Activated CD8-positive, alpha-beta memory T cell treated with anti-CD3 and anti-CD28 coated beads, Interleukin-2, amount 10 ng/mL, durations not matched to agents 7 days and 5 days (primary cell): ENCODE results near the gene TRIM60. TPM values are rescaled to one million over a fixed set of nuclear protein-coding genes. Genes with fewer than 3 reads are reported as not detected.
A peak's percentile ranks its signal among the peaks of the same experiment; 100 is the strongest.
"Not testable (repeated sequence)": the region's sequence is repeated elsewhere in the genome, so short reads cannot be mapped to it uniquely, and the experiment has no call there.

Experiments used
- ATAC-seq: fragments of 150-1000 bp; cut with Tn5 transposase; one replicate; pipeline ENCODE4 v1.10.0; 2021; ENCODE audit warnings: moderate library complexity
- CTCF ChIA-PET: fragments of 350-600 bp; sonication (Branson Sonifier 250); formaldehyde crosslinking; loops from one replicate; lab custom pipeline; 2021; ENCODE audit warnings: antibody characterized with exemption; lab: Charles Lee
- DNase-seq: peaks from one replicate; pipeline ENCODE4 v3.0.0-alpha.2; 2020
- H3K27ac Mint-ChIP-seq: one replicate; pipeline ENCODE4 v1.8.0; 2021; ENCODE audit warnings: mild to moderate bottlenecking, mixed read lengths
- H3K27me3 Mint-ChIP-seq: one replicate; pipeline ENCODE4 v1.8.0; 2021; ENCODE audit warnings: mixed read lengths
- H3K36me3 Mint-ChIP-seq: one replicate; pipeline ENCODE4 v1.8.0; 2021; ENCODE audit warnings: mild to moderate bottlenecking, mixed read lengths
- H3K4me1 Mint-ChIP-seq: one replicate; pipeline ENCODE4 v1.8.0; 2021; ENCODE audit warnings: mixed read lengths
- H3K4me3 Mint-ChIP-seq: one replicate; pipeline ENCODE4 v1.8.0; 2021; ENCODE audit warnings: mild to moderate bottlenecking, moderate library complexity, mixed read lengths
- H3K9me3 Mint-ChIP-seq: one replicate; pipeline ENCODE4 v1.8.0; 2022; ENCODE audit warnings: low read depth, mixed read lengths
- total RNA-seq, 2 experiments: library from RNA; stranded (reverse); gene quantifications; one replicate each; pipeline ENCODE4 v1.2.3, GENCODE V29; 2021

TRIM60 gene
- not detected for total RNA-seq

DNA sequence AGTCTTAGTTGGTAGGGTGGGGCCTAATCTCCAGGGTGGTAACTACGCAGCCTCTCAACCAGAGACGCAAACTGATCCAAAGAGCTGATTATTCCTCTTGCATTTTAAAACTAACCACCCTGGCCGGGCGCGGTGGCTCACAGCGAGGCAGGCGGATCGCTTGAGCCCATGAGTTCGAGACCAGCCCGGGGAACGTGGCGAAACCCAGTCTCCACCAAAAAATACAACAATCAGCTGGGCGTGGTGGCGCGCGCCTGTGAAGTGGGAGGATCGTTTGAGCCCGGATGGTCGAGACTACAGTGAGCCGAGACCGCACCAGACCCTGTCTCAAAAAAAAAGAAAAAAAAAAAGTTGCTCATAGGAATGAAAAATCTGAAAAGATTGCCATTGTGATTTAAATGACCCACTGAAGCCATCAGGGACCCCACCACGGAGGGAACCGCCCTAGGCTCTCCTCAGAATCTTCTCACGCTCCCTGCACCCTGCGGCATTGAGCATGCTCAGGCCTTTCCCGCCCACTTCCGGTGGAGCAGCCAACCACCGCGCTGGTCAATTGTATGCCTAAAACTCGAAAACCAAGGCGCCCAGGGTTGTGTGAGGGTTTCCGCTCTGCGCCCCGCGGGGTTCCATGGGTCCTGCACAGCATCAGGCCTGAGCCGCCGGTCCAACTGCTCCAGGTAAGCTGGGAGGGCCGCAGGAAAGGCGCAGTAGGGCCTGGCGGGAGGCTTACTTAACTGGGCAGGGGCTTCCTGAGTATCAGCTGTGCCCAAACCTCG, at the start of gene TRIM60:
Gene TRIM60 (plus strand): TSS at position 564 of the 776 bp plus-strand sequence. CDS start 8,074 bp downstream, outside the sequence.
- Mint-ChIP-seq H3K27ac (no peak within 1 kb of the TSS), H3K9me3 (no peaks in the 10 kb centered on the region), H3K4me3 (no peak within 1 kb of the TSS), H3K4me1 (no peaks in the 10 kb centered on the region), H3K36me3 (no peaks in the 10 kb centered on the region), H3K27me3 (peaks cover 10% of the 10 kb centered on the region)
- DNase-seq (no peak), ATAC-seq (no peak)
- CTCF ChIA-PET, result no interaction called here

- H3K4me1 Mint-ChIP-seq, result no peaks in the 10 kb centered on the region
- H3K27me3 Mint-ChIP-seq, result peaks cover 18% of the 10 kb centered on the region
- H3K36me3 Mint-ChIP-seq, result no peaks in the 10 kb centered on the region
- CTCF ChIA-PET, result no interaction called here
- no peak for DNase-seq
- H3K27ac Mint-ChIP-seq, result no peak overlapping the region
- ATAC-seq, result no peak
- H3K4me3 Mint-ChIP-seq, result no peak overlapping the region
- H3K9me3 Mint-ChIP-seq, result no peaks in the 10 kb centered on the region
Observed at GRCh38 chr4:164989471-164989870, 42.3 kb upstream of the TRIM60 start.

GRCh38 chr4:164990786-164991185, 41.0 kb upstream of the TRIM60 start:
- H3K9me3 Mint-ChIP-seq, DNase-seq, H3K4me3 Mint-ChIP-seq, ATAC-seq, H3K36me3 Mint-ChIP-seq, H3K4me1 Mint-ChIP-seq, H3K27ac Mint-ChIP-seq, CTCF ChIA-PET: not testable (repeated sequence)
- peaks cover 16% of the 10 kb centered on the region for H3K27me3 Mint-ChIP-seq

DNA sequence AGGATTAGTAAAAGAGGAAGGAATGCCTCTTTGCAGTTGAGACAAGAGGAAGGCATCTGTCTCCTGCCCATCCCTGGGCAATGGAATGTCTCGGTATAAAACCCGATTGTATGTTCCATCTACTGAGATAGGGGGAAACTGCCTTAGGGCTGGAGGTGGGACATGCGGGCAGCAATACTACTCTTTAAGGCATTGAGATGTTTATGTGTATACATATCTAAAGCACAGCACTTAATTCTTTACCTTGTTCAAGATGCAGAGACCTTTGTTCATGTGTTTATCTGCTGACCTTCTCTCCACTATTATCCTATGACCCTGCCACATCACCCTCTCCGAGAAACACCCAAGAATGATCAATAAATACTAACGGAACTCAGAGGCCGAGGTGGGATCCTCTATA, 35.7 kb upstream of the TRIM60 start:
- H3K9me3 Mint-ChIP-seq, H3K27ac Mint-ChIP-seq, ATAC-seq, H3K4me1 Mint-ChIP-seq, DNase-seq, H3K36me3 Mint-ChIP-seq, H3K4me3 Mint-ChIP-seq, CTCF ChIA-PET: not testable (repeated sequence)
- peaks cover 28% of the 10 kb centered on the region for H3K27me3 Mint-ChIP-seq

GRCh38 chr4:164997324-164997723, 34.5 kb upstream of the TRIM60 start:
- Mint-ChIP-seq H3K27me3 (peaks cover 30% of the 10 kb centered on the region), H3K4me1 (no peaks in the 10 kb centered on the region), H3K27ac (no peak overlapping the region), H3K36me3 (no peaks in the 10 kb centered on the region), H3K9me3 (no peaks in the 10 kb centered on the region), H3K4me3 (no peak overlapping the region)
- CTCF ChIA-PET, result no interaction called here
- DNase-seq, result no peak
- no peak for ATAC-seq

DNA sequence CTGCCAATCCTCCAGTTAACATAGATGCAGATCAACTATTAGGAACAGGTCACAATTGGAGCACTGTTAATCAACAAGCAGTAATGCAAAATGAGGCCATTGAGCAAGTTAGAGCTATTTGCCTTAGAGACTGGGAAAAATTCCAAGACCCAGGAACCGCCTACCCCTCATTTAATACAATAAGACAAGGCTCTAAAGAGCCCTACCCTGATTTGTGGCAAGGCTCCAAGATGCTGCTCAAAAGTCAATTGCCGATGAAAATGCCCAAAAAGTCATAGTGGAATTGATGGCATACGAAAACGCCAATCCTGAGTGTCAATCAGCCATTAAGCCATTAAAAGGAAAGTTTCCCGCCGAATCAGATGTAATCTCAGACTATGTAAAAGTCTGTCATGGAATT, 33.9 kb upstream of the TRIM60 start:
- no peak for DNase-seq
- Mint-ChIP-seq H3K4me3 (no peak overlapping the region), H3K36me3 (no peaks in the 10 kb centered on the region), H3K4me1 (no peaks in the 10 kb centered on the region), H3K27ac (no peak overlapping the region), H3K9me3 (no peaks in the 10 kb centered on the region), H3K27me3 (peaks cover 30% of the 10 kb centered on the region)
- CTCF ChIA-PET, result no interaction called here
- ATAC-seq, result no peak

DNA sequence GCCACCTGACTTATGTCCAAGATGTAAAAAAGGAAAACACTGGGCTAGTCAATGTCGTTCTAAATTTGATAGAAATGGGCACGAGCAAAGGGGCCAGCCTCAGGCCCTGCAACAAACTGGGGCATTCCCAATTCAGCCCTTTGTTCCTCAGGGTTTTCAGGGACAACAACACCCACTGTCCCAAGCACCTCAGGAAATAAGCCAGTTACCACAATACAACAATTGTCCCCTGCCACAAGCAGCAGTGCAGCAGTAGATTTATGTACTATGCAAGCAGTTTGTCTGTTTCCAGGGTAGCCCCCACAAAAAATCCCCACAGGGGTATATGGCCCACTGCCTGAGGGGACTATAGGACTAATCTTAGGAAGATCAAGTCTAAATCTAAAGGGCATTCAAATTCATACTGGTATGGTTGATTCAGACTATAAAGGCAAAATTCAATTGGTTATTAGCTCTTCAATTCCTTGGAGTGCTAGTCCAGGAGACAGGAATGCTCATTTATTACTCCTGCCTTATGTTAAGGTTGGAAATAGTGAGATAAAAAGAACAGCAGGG, 33.2 kb upstream of the TRIM60 start:
- H3K27ac Mint-ChIP-seq, result not testable (repeated sequence)

GRCh38 chr4:165001957-165002356, 29.8 kb upstream of the TRIM60 start:
- H3K27ac Mint-ChIP-seq, CTCF ChIA-PET, H3K4me1 Mint-ChIP-seq, DNase-seq, H3K9me3 Mint-ChIP-seq, ATAC-seq, H3K36me3 Mint-ChIP-seq, H3K4me3 Mint-ChIP-seq: not testable (repeated sequence)
- peaks cover 49% of the 10 kb centered on the region for H3K27me3 Mint-ChIP-seq

More for the DNA sequence above, 33.2 kb upstream of the TRIM60 start:
- DNase-seq, ATAC-seq, H3K9me3 Mint-ChIP-seq, H3K4me3 Mint-ChIP-seq, CTCF ChIA-PET, H3K4me1 Mint-ChIP-seq, H3K36me3 Mint-ChIP-seq: not testable (repeated sequence)
- H3K27me3 Mint-ChIP-seq, result peaks cover 32% of the 10 kb centered on the region

- Mint-ChIP-seq H3K4me3 (no peak overlapping the region), H3K27ac (no peak overlapping the region), H3K9me3 (no peaks in the 10 kb centered on the region), H3K4me1 (peaks cover 14% of the 10 kb centered on the region), H3K36me3 (no peaks in the 10 kb centered on the region), H3K27me3 (peaks cover 61% of the 10 kb centered on the region)
- CTCF ChIA-PET, result no interaction called here
- ATAC-seq (no peak), DNase-seq (no peak)
Observed at GRCh38 chr4:165005352-165005925, 26.4 kb upstream of the TRIM60 start.

DNA sequence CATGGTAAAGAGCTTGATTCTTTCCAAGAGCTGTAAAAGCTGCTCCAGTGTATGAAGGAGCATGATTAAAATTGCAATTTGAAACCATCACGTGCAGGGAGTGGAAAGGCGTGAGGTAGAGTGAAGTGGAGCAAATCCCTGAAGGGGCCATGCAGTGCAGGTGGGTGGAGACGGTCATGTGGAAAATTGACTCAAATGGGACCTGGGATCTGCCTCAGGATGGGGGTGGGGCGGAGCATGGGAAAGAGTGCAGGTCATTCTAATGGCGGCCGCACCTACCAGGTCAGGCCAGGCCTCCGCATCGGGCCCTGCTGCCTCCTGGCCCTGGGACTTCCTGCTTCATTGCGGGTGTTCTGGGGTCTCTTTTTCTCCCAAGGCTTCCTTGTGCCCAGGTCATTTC, 25.3 kb upstream of the TRIM60 start:
- no peaks in the 10 kb centered on the region for H3K36me3 Mint-ChIP-seq
- no peaks in the 10 kb centered on the region for H3K9me3 Mint-ChIP-seq
- H3K27me3 Mint-ChIP-seq, result peaks cover 68% of the 10 kb centered on the region
- CTCF ChIA-PET, result no interaction called here
- peaks cover 14% of the 10 kb centered on the region for H3K4me1 Mint-ChIP-seq
- DNase-seq, result no peak
- no peak overlapping the region for H3K4me3 Mint-ChIP-seq
- ATAC-seq, result no peak
- no peak overlapping the region for H3K27ac Mint-ChIP-seq

DNA sequence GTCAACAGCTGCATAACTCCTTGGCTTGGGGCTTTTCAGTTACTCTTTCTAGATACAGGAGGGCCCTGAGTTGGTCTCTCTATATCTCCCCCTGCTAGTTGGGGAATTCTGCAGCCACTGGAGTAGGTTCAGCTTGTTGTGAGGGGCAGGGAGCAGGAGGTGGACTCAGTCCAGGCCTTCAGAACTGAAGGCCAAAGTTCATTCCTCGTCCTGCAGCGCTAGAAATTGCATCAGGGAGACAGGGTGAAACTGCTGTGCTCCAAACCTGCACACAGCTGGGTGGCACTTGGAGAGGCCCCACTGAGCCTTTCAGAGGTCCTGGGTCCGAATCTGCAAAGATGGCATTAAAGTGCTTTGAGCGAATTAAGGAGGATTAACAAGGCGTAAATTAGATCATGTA, 24.9 kb upstream of the TRIM60 start:
- no peak overlapping the region for H3K27ac Mint-ChIP-seq
- DNase-seq (no peak), ATAC-seq (no peak)
- H3K27me3 Mint-ChIP-seq, result peaks cover 68% of the 10 kb centered on the region
- peaks cover 14% of the 10 kb centered on the region for H3K4me1 Mint-ChIP-seq
- no peaks in the 10 kb centered on the region for H3K9me3 Mint-ChIP-seq
- CTCF ChIA-PET, result no interaction called here
- H3K4me3 Mint-ChIP-seq, result no peak overlapping the region
- H3K36me3 Mint-ChIP-seq, result no peaks in the 10 kb centered on the region

- peaks cover 14% of the 10 kb centered on the region for H3K4me1 Mint-ChIP-seq
- H3K27ac Mint-ChIP-seq, result peak overlapping the region; percentile 35
- no peaks in the 10 kb centered on the region for H3K9me3 Mint-ChIP-seq
- H3K27me3 Mint-ChIP-seq, result peaks cover 75% of the 10 kb centered on the region
- no peak overlapping the region for H3K4me3 Mint-ChIP-seq
- CTCF ChIA-PET, result no interaction called here
- DNase-seq, result peak; percentile 80
- no peaks in the 10 kb centered on the region for H3K36me3 Mint-ChIP-seq
- peak; percentile 93 for ATAC-seq
Observed at GRCh38 chr4:165009493-165010227, 22.1 kb upstream of the TRIM60 start.

DNA sequence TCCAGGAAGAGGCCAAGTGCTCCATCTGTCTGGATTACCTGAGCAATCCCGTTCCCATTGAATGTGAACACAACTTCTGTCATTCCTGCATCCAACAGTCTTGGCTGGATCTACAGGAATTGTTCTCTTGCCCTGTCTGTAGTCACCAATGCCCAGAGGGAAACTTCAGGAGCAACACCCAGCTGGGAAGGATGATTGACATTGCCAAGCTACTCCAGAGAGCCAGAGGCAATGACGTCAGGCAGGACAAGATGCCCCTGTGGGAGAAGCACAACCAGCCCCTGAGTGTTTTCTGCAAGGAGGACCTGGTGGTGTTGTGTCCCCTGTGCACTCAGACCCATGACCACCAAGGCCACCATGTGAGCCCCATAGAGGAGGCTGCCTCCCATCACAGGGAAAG, 21.3 kb upstream of the TRIM60 start:
- H3K4me1 Mint-ChIP-seq, result peaks cover 14% of the 10 kb centered on the region
- DNase-seq (no peak), ATAC-seq (no peak)
- no peak overlapping the region for H3K4me3 Mint-ChIP-seq
- H3K27ac Mint-ChIP-seq, result no peak overlapping the region
- H3K36me3 Mint-ChIP-seq, result no peaks in the 10 kb centered on the region
- H3K9me3 Mint-ChIP-seq, result no peaks in the 10 kb centered on the region
- H3K27me3 Mint-ChIP-seq, result peaks cover 68% of the 10 kb centered on the region
- CTCF ChIA-PET, result no interaction called here
